PFSK-1 (cell line): ENCODE results near the gene RNF115.

Experiments used
- FOXP2 ChIP-seq: optimal IDR thresholded peaks from 2 replicates; pipeline ENCODE3; 2011; ENCODE audit warnings: borderline replicate concordance, control low read depth, inconsistent platforms; ENCODE audit not compliant: insufficient read depth; ENCODE audit errors: extremely low read length, extremely low read depth
- POLR2AphosphoS5 ChIP-seq: IDR thresholded peaks from 2 replicates; pipeline ENCODE4 v1.6.1; 2012; ENCODE audit warnings: low read depth, mild to moderate bottlenecking, control low read depth, low read length, moderate library complexity
- SIN3A ChIP-seq: IDR thresholded peaks from 2 replicates; pipeline ENCODE4 v1.6.1; 2012; ENCODE audit warnings: mild to moderate bottlenecking, low read length, moderate library complexity, borderline replicate concordance; ENCODE audit not compliant: insufficient read depth
- TAF1 ChIP-seq: IDR thresholded peaks from 2 replicates; pipeline ENCODE4 v1.6.1; 2012; ENCODE audit warnings: low read length, control low read depth, borderline replicate concordance; ENCODE audit not compliant: insufficient read depth
- TF ChIP-seq, protein P1 (sequence below), 2 experiments: IDR thresholded peaks; 2 replicates each; pipeline versions ENCODE4 v1.6.1 to v1.8.0; 2011 to 2012; ENCODE audit warnings: low read depth in 2 of 2, low read length in 2 of 2, control low read depth in 1 of 2, inconsistent platforms in 1 of 2, mild to moderate bottlenecking in 1 of 2, moderate library complexity in 1 of 2; ENCODE audit not compliant: insufficient read depth in 1 of 2

DNA sequence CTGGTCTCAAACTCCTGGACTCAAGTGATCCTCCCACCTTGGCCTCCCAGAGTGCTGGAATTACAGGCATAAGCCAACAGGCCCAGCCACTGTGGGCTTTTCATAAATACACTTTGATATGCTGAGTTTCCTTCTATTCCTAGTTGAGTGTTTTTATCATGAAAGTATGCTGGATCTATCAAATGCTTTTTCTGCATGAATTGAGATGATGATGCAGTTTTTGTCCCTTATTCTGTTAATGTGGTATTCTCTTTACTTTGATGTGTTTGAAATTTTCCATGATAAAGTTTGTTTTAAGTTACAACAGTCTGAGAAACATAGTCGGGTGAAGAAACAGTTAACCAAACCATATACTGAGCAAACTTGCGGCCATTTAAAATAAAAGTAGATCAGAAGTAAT, 24.1 kb downstream of the RNF115 start:
- TF ChIP-seq POLR2AphosphoS5 (no peak), TAF1 (no peak), SIN3A (no peak), FOXP2 (no peak)
- TF ChIP-seq, protein P1, sequence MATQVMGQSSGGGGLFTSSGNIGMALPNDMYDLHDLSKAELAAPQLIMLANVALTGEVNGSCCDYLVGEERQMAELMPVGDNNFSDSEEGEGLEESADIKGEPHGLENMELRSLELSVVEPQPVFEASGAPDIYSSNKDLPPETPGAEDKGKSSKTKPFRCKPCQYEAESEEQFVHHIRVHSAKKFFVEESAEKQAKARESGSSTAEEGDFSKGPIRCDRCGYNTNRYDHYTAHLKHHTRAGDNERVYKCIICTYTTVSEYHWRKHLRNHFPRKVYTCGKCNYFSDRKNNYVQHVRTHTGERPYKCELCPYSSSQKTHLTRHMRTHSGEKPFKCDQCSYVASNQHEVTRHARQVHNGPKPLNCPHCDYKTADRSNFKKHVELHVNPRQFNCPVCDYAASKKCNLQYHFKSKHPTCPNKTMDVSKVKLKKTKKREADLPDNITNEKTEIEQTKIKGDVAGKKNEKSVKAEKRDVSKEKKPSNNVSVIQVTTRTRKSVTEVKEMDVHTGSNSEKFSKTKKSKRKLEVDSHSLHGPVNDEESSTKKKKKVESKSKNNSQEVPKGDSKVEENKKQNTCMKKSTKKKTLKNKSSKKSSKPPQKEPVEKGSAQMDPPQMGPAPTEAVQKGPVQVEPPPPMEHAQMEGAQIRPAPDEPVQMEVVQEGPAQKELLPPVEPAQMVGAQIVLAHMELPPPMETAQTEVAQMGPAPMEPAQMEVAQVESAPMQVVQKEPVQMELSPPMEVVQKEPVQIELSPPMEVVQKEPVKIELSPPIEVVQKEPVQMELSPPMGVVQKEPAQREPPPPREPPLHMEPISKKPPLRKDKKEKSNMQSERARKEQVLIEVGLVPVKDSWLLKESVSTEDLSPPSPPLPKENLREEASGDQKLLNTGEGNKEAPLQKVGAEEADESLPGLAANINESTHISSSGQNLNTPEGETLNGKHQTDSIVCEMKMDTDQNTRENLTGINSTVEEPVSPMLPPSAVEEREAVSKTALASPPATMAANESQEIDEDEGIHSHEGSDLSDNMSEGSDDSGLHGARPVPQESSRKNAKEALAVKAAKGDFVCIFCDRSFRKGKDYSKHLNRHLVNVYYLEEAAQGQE (IDR thresholded peaks at IDR 0.05; ENCODE audit: insufficient read depth in 1 of 2, low read depth in 2 of 2, low read length in 2 of 2) = no peak
